GM23338 (cell line): ENCODE data around the gene TMEM132D.

Source experiments
- CREB1 ChIP-seq: fragments of 250-450 bp; sonication (Bioruptor Pico); IDR thresholded peaks from 2 replicates; pipeline ENCODE4 v1.5.0; 2020; ENCODE audit warnings: low read depth, mild to moderate bottlenecking, moderate library complexity
- CTCF ChIP-seq, 2 experiments: fragments of 200-600 bp in 1 of 2; sonication (generic) in 1 of 2; conservative IDR thresholded peaks; 2 replicates each; pipeline versions ENCODE4 v1.5.1 to v1.6.1; 2016 to 2017; ENCODE audit warnings: antibody characterized with exemption in 2 of 2, low read depth in 2 of 2, mild to moderate bottlenecking in 2 of 2, moderate library complexity in 1 of 2
- ETS1 ChIP-seq: IDR thresholded peaks from 2 replicates; pipeline ENCODE4 v1.6.1; 2016; ENCODE audit warnings: antibody characterized with exemption
- EZH2 ChIP-seq: fragments of 200-600 bp; sonication (generic); IDR thresholded peaks from one replicate; pipeline ENCODE4 v1.8.0; 2017; ENCODE audit warnings: antibody characterized with exemption, mild to moderate bottlenecking, low read depth; ENCODE audit not compliant: unreplicated experiment
- EZH2phosphoT487 ChIP-seq: fragments of 200-600 bp; sonication (generic); IDR thresholded peaks from one replicate; pipeline ENCODE4 v1.8.1; 2018; ENCODE audit warnings: antibody characterized with exemption; ENCODE audit not compliant: unreplicated experiment
- JUNB ChIP-seq: IDR thresholded peaks from one replicate; pipeline ENCODE4 v1.6.1; 2016; ENCODE audit warnings: antibody characterized with exemption; ENCODE audit not compliant: unreplicated experiment
- NANOG ChIP-seq: IDR thresholded peaks from 2 replicates; pipeline ENCODE4 v1.6.1; 2016; ENCODE audit warnings: antibody characterized with exemption, borderline replicate concordance
- POLR2AphosphoS5 ChIP-seq: IDR thresholded peaks from 2 replicates; pipeline ENCODE4 v1.6.1; 2016; ENCODE audit warnings: antibody characterized with exemption, low read depth
- REST ChIP-seq: IDR thresholded peaks from one replicate; pipeline ENCODE4 v1.6.1; 2018; ENCODE audit warnings: antibody characterized with exemption; ENCODE audit not compliant: unreplicated experiment
- ZNF331 ChIP-seq: fragments of 250-450 bp; sonication (Bioruptor Pico); IDR thresholded peaks from 2 replicates; pipeline ENCODE4 v1.5.0; 2020; ENCODE audit warnings: low read depth, mild to moderate bottlenecking, moderate library complexity
- ZNF462 ChIP-seq: fragments of 250-450 bp; sonication (Bioruptor Pico); IDR thresholded peaks from 2 replicates; pipeline ENCODE4 v1.5.0; 2020; ENCODE audit warnings: mild to moderate bottlenecking, moderate library complexity

GRCh38 chr12:129765719-129766118, 138.1 kb downstream of the TMEM132D start:
- TF ChIP-seq CTCF (conservative IDR thresholded peaks at IDR 0.05; ENCODE audit: low read depth in 2 of 2): no peak
- no peak for TF ChIP-seq EZH2
- TF ChIP-seq EZH2phosphoT487: no peak
- no peak for TF ChIP-seq POLR2AphosphoS5
- TF ChIP-seq REST: no peak
- no peak for TF ChIP-seq ETS1
- TF ChIP-seq NANOG: no peak
- TF ChIP-seq ZNF462 (CRISPR knock-in tag): no peak
- TF ChIP-seq ZNF331 (CRISPR knock-in tag): peak; percentile 55; the same call in 1 of the 2 replicates
- no peak for TF ChIP-seq JUNB
- no peak for TF ChIP-seq CREB1 (CRISPR knock-in tag)
